Measurements from ENCODE around the gene LEAP2. TPM values are rescaled to one million over a fixed set of nuclear protein-coding genes. Genes with fewer than 3 reads are reported as not detected.

Gene LEAP2
- total and polyA plus RNA-seq, 2 of the 4 experiments (the other 2 are of a cell fraction), result under 0.01 to 0.36 TPM

GRCh38 chr5:132824426-132824825 lies 49.0 kb upstream of the LEAP2 start:
- ATAC-seq (ENCODE audit: low read depth) (no peak), DNase-seq (no peak)
- Histone ChIP-seq H3K4me1 (ENCODE audit: control insufficient read depth, insufficient read depth, low read length) (peaks cover 10% of the 10 kb centered on the region; the same call in 1 of the 2 replicates), H2AFZ (replicated peaks; ENCODE audit: low read length, poor library complexity) (no peak overlapping the region), H3K4me3 (ENCODE audit: insufficient read depth, low read depth, low read length) (no peak overlapping the region), H4K91ac (ENCODE audit: insufficient read depth, low read depth, low read length) (no peak overlapping the region), H3K27ac (ENCODE audit: insufficient read depth, low read length) (no peak overlapping the region), H2AK9ac (replicated peaks; ENCODE audit: low read depth, low read length, poor library complexity) (no peak overlapping the region), H3K56ac (ENCODE audit: extremely low read depth, insufficient read depth, low read length) (no peak overlapping the region), H3K14ac (replicated peaks; ENCODE audit: low read depth, low read length) (no peak overlapping the region), H3K4ac (ENCODE audit: low read depth, low read length) (no peak overlapping the region), H2BK5ac (ENCODE audit: low read depth, low read length, poor library complexity, severe bottlenecking) (no peak overlapping the region), H2BK120ac (ENCODE audit: low read depth, low read length) (no peak overlapping the region), H3K18ac (ENCODE audit: low read depth, low read length) (no peak overlapping the region), H2BK20ac (ENCODE audit: low read depth, low read length) (no peak overlapping the region), H4K5ac (ENCODE audit: low read depth, low read length) (no peak overlapping the region), H3K9me3 (ENCODE audit: control insufficient read depth, insufficient read depth, low read length) (no peaks in the 10 kb centered on the region), H3K9ac (ENCODE audit: low read depth, low read length) (no peak overlapping the region), H3K4me2 (ENCODE audit: low read depth, low read length) (no peak overlapping the region), H4K8ac (ENCODE audit: low read depth in 2 of 2, low read length in 2 of 2) (no peak overlapping the region), H3K79me1 (ENCODE audit: low read depth in 1 of 2, low read length in 2 of 2) (peaks cover 10 to 25% of the 10 kb centered on the region in 2 experiments; a peak in 3 of 4 replicates), H3K23ac (ENCODE audit: low read depth, low read length) (no peak overlapping the region), H4K20me1 (ENCODE audit: insufficient read depth, low read length) (no peaks in the 10 kb centered on the region), H2BK15ac (ENCODE audit: low read depth, low read length) (no peak overlapping the region), H3K36me3 (ENCODE audit: control insufficient read depth, insufficient read depth, low read length) (peaks cover 6% of the 10 kb centered on the region; the same call in 1 of the 2 replicates), H3K9me1 (ENCODE audit: insufficient read depth, low read length) (no peaks in the 10 kb centered on the region), H2AK5ac (ENCODE audit: low read depth, low read length) (no peak overlapping the region), H3K27me3 (ENCODE audit: control insufficient read depth, insufficient read depth, low read length) (no peaks in the 10 kb centered on the region)
- ChIA-PET CTCF (interaction anchor here (1.0 kb wide), 1 partner anchor 53 kb away, joined by 3 read pairs; no protein-coding TSS in a partner anchor), POLR2A (ENCODE audit: unreplicated experiment) (no interaction called here)
- BruUV-seq (replicated peaks), result no TSS peak
- intact Hi-C loops (cut with micrococcal nuclease) (loop anchor here (5.0 kb wide), 3 partner anchors 162 to 317 kb away; no protein-coding TSS in a partner anchor), in situ Hi-C loops (cut with MboI; ENCODE audit: low sequenced_read_pairs) (no loop called here), dilution Hi-C loops (cut with HindIII; ENCODE audit: low sequenced_read_pairs, unreplicated experiment) (no loop called here)
- WGBS, 2 experiments (ENCODE audit: extremely low coverage in 2 of 2, insufficient read length in 1 of 2), result no CpG with 5 or more reads among the region's 3 CpGs
- no peak for TF ChIP-seq MAZ (IDR thresholded peaks at IDR 0.05; ENCODE audit: borderline replicate concordance, low read depth, low read length)
- no peak for TF ChIP-seq SMC3 (IDR thresholded peaks at IDR 0.05; ENCODE audit: low read depth, low read length)
- TF ChIP-seq CTCF (conservative IDR thresholded peaks at IDR 0.05; ENCODE audit: low read depth, low read length), result no peak
- TF ChIP-seq NFE2L2 (IDR thresholded peaks at IDR 0.05; ENCODE audit: low read depth, low read length), result no peak
- TF ChIP-seq CHD1 (IDR thresholded peaks at IDR 0.05; ENCODE audit: low read depth, low read length), result no peak
- no peak for TF ChIP-seq RFX5 (IDR thresholded peaks at IDR 0.05; ENCODE audit: low read depth, low read length)
- TF ChIP-seq ELK1 (IDR thresholded peaks at IDR 0.05; ENCODE audit: borderline replicate concordance, low read depth, low read length), result no peak
- TF ChIP-seq MXI1 (IDR thresholded peaks at IDR 0.05; ENCODE audit: borderline replicate concordance, low read depth, low read length), result no peak
- TF ChIP-seq MAFK (IDR thresholded peaks at IDR 0.05; ENCODE audit: low read depth, low read length), result no peak
- TF ChIP-seq CEBPB (IDR thresholded peaks at IDR 0.05; ENCODE audit: low read depth, low read length), result no peak
- no peak for TF ChIP-seq RAD21 (IDR thresholded peaks at IDR 0.05; ENCODE audit: low read length)
- no peak for TF ChIP-seq RCOR1 (IDR thresholded peaks at IDR 0.05; ENCODE audit: insufficient replicate concordance, low read length)
